ENCODE results near the gene CADPS.

CADPS gene

GRCh38 chr3:62911526-62911925 lies 36.3 kb upstream of the CADPS start:
- no peak for TF ChIP-seq CTCF (conservative IDR thresholded peaks at IDR 0.05; ENCODE audit: low read length)
- no peak overlapping the region for H3K4me3 ChIP-seq (ENCODE audit: low read length)
- peak; percentile 0 for DNase-seq (ENCODE audit: low read depth)

GRCh38 chr3:62905331-62905730 lies 30.1 kb upstream of the CADPS start:
- TF ChIP-seq CTCF (conservative IDR thresholded peaks at IDR 0.05; ENCODE audit: low read length), result no peak
- DNase-seq (ENCODE audit: low read depth), result no peak
- no peak overlapping the region for H3K4me3 ChIP-seq (ENCODE audit: low read length)

GRCh38 chr3:62898530-62899496 lies 23.6 kb upstream of the CADPS start:
- no peak overlapping the region for H3K4me3 ChIP-seq (ENCODE audit: low read length)
- TF ChIP-seq CTCF (conservative IDR thresholded peaks at IDR 0.05; ENCODE audit: low read length), result no peak
- DNase-seq (ENCODE audit: low read depth), result no peak

- DNase-seq (ENCODE audit: low read depth), result no peak
- TF ChIP-seq CTCF (conservative IDR thresholded peaks at IDR 0.05; ENCODE audit: low read length), result no peak
- H3K4me3 ChIP-seq (ENCODE audit: low read length), result no peak overlapping the region
Measured at GRCh38 chr3:62895901-62896300, 20.7 kb upstream of the CADPS start.

GRCh38 chr3:62892951-62893350 lies 17.7 kb upstream of the CADPS start:
- no peak for TF ChIP-seq CTCF (conservative IDR thresholded peaks at IDR 0.05; ENCODE audit: low read length)
- DNase-seq (ENCODE audit: low read depth), result no peak
- no peak overlapping the region for H3K4me3 ChIP-seq (ENCODE audit: low read length)

GRCh38 chr3:62892045-62892444 lies 16.8 kb upstream of the CADPS start:
- no peak overlapping the region for H3K4me3 ChIP-seq (ENCODE audit: low read length)
- no peak for TF ChIP-seq CTCF (conservative IDR thresholded peaks at IDR 0.05; ENCODE audit: low read length)
- DNase-seq (ENCODE audit: low read depth), result no peak

- TF ChIP-seq CTCF (conservative IDR thresholded peaks at IDR 0.05; ENCODE audit: low read length), result no peak
- H3K4me3 ChIP-seq (ENCODE audit: low read length), result no peak overlapping the region
- no peak for DNase-seq (ENCODE audit: low read depth)
Measured at GRCh38 chr3:62888778-62889177, 13.6 kb upstream of the CADPS start.

Data from AG10803 (cell line).